ENCODE data around the gene SGCA.

DNA sequence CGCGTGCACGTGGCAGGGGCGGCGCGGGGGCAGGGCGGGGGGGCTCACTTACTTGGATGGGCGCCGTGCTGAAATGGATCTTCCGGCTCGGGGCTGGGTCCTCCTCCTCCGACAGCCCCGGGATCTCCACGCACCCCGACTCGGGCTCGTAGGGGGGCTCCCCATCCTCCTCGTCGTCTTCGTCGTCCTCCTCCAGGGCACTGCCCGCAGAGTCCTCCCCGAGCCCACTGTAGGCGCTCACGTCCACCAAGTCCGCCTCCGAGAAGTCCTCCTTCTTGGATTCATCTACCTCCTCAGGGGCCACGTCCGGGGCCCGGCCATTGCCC lies 16.8 kb upstream of the SGCA start:
- TF ChIP-seq CTCF (IDR thresholded peaks at IDR 0.05) (no peak), EP300 (IDR thresholded peaks at IDR 0.05) (no peak)

Data from suprapubic skin (tissue), 3 donors.